Keratinocyte (primary cell): ENCODE data around the gene HAUS1.

Source experiments
- CTCF ChIP-seq, 3 experiments: IDR thresholded peaks in 1 of 3; conservative IDR thresholded peaks in 1 of 3; optimal IDR thresholded peaks in 1 of 3; 2 replicates in 2 of 3; 3 replicates in 1 of 3; pipeline versions ENCODE3 to v1.5.1; 2011; ENCODE audit warnings: low read length in 3 of 3, mild to moderate bottlenecking in 3 of 3, moderate library complexity in 2 of 3, control low read depth in 1 of 3, inconsistent platforms in 1 of 3; ENCODE audit not compliant: insufficient read depth in 2 of 3; ENCODE audit errors: extremely low read depth in 1 of 3
- EZH2 ChIP-seq: IDR thresholded peaks from one replicate; pipeline ENCODE4 v1.6.1; 2012; ENCODE audit warnings: inconsistent platforms, mild to moderate bottlenecking, low read length, moderate library complexity

GRCh38 chr18:46152436-46152807 is 48.2 kb downstream of the HAUS1 start:
- TF ChIP-seq CTCF (optimal IDR thresholded peaks at IDR 0.05 in 1 of 3, IDR thresholded peaks at IDR 0.05 in 1 of 3, conservative IDR thresholded peaks at IDR 0.05 in 1 of 3; ENCODE audit: extremely low read depth in 1 of 3, insufficient read depth in 2 of 3, low read length in 3 of 3): no peak
- no peak for TF ChIP-seq EZH2
